Measurements from ENCODE around the gene STRC.
"Not testable (repeated sequence)": the region's sequence is repeated elsewhere in the genome, so short reads cannot be mapped to it uniquely, and the experiment has no call there.

- TF ChIP-seq CTCF (IDR thresholded peaks at IDR 0.05; ENCODE audit: insufficient read depth, low read depth, low read length); EZH2 (IDR thresholded peaks at IDR 0.05; ENCODE audit: insufficient read depth, low read length): not testable (repeated sequence)
These were observed 8.3 kb upstream of the STRC start for GRCh38 chr15:43626937-43627336.

Measured in astrocyte (in vitro differentiated cells and primary cell).